WI38 (cell line): Measurements from ENCODE around the gene MAP1LC3C.

Source experiments
- H3K4me3 ChIP-seq: 2 replicates; pipeline ENCODE4 v1.5.1; 2011; ENCODE audit warnings: low read depth, mild to moderate bottlenecking, control low read depth, low read length
- TF ChIP-seq, protein P1 (sequence below): IDR thresholded peaks from 2 replicates; pipeline ENCODE4 v1.5.1; 2012; ENCODE audit warnings: low read depth, mild to moderate bottlenecking, control low read depth, low read length

Gene MAP1LC3C

DNA sequence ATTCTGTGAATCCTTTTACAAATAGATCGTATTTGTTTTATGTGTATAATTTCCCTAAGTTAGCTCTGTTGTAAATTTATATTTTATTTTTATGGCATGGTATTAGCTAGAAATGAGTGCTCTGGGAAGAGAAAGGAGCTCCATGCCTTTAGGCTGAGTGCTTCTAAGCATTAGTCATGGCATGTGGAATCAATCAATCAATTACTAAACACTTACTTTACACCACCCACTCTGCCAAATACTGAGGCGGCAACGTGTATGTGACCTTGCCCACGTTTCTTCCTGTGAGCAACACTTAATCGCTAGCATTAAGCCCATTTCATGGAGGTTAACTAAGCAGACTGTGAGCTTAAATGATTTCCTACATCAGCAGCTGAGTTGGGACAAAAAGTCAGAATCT, 48.5 kb downstream of the MAP1LC3C start:
- no peak overlapping the region for H3K4me3 ChIP-seq
- TF ChIP-seq, protein P1, sequence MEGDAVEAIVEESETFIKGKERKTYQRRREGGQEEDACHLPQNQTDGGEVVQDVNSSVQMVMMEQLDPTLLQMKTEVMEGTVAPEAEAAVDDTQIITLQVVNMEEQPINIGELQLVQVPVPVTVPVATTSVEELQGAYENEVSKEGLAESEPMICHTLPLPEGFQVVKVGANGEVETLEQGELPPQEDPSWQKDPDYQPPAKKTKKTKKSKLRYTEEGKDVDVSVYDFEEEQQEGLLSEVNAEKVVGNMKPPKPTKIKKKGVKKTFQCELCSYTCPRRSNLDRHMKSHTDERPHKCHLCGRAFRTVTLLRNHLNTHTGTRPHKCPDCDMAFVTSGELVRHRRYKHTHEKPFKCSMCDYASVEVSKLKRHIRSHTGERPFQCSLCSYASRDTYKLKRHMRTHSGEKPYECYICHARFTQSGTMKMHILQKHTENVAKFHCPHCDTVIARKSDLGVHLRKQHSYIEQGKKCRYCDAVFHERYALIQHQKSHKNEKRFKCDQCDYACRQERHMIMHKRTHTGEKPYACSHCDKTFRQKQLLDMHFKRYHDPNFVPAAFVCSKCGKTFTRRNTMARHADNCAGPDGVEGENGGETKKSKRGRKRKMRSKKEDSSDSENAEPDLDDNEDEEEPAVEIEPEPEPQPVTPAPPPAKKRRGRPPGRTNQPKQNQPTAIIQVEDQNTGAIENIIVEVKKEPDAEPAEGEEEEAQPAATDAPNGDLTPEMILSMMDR, result no peak

DNA sequence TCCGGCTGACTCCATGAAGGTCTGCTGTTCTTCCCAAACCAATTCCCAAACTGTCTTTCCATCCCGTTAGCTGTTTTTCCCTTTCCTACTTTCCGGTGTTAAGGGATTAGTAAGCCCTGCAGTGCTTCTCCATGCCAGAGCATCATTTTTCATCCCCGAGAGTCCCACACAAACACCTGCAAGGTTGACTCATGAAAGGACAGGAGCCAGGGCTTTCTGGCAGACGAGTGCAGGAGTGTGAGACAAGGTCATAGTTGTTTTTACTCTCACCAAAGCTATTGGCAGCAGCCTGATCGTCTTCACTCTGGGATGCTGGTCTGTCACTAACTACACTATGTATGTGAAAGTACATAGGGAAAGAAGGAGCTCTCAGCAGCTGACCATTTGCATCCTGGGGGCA, 51.5 kb downstream of the MAP1LC3C start:
- no peak overlapping the region for H3K4me3 ChIP-seq
- TF ChIP-seq, protein P1, result no peak
